Testis (tissue), 2 donors: ENCODE results near the gene CHST13.

Source experiments
- CTCF ChIP-seq, 3 experiments: fragments of 450-650 bp in 2 of 3; fragments of 200-600 bp in 1 of 3; sonication (generic) in 1 of 3; IDR thresholded peaks; one replicate each; pipeline ENCODE4 v1.5.1; 2016 to 2019; ENCODE audit warnings: antibody characterized with exemption in 3 of 3, mild to moderate bottlenecking in 2 of 3, moderate library complexity in 1 of 3
- POLR2A ChIP-seq: fragments of 450-650 bp; IDR thresholded peaks from one replicate; pipeline ENCODE4 v1.6.1; 2017; ENCODE audit warnings: antibody characterized with exemption, mild to moderate bottlenecking, moderate library complexity

GRCh38 chr3:126568776-126569342, 44.9 kb downstream of the CHST13 start:
- TF ChIP-seq POLR2A (no peak), CTCF (IDR thresholded peaks at IDR 0.05) (no peak)
